ENCODE results near the gene CRTC2. TPM values are rescaled to one million over a fixed set of nuclear protein-coding genes. Genes with fewer than 3 reads are reported as not detected.

CRTC2 gene
- total RNA-seq, 2 experiments from 2014 or later: 107 TPM

GRCh38 chr1:153944827-153945117 is 13.6 kb downstream of the CRTC2 start:
- peak overlapping the region; percentile 99 for H3K27ac Mint-ChIP-seq
- peaks cover 76% of the 10 kb centered on the region for H3K36me3 Mint-ChIP-seq (ENCODE audit: low read depth)
- POLR2A ChIA-PET: interaction anchor here (0.7 to 6.9 kb wide), 27 partner anchors 9 to 413 kb away, joined by 3 to 165 read pairs (median 8); partner anchors contain the start of genes CHTOP, CREB3L4, CRTC2 and GATAD2B
- H3K27me3 Mint-ChIP-seq: no peaks in the 10 kb centered on the region
- peak overlapping the region; percentile 92 for H3K4me3 Mint-ChIP-seq
- peaks cover 40% of the 10 kb centered on the region for H3K4me1 Mint-ChIP-seq
- no peaks in the 10 kb centered on the region for H3K9me3 Mint-ChIP-seq
- no peak for DNase-seq
- CTCF ChIA-PET: interaction anchor here (0.7 to 4.7 kb wide), 12 partner anchors 12 to 212 kb away, joined by 3 to 52 read pairs (median 18); partner anchors contain the start of genes CREB3L4, CRTC2, GATAD2B and JTB

GRCh38 chr1:153944005-153944826 is 14.2 kb downstream of the CRTC2 start:
- CTCF ChIA-PET: interaction anchor here (0.7 to 4.7 kb wide), 11 partner anchors 12 to 347 kb away, joined by 3 to 52 read pairs (median 20); partner anchors contain the start of genes CREB3L4, CRTC2, GATAD2B and RAB13
- peaks cover 40% of the 10 kb centered on the region for H3K4me1 Mint-ChIP-seq
- H3K27me3 Mint-ChIP-seq: no peaks in the 10 kb centered on the region
- DNase-seq: no peak
- H3K9me3 Mint-ChIP-seq: no peaks in the 10 kb centered on the region
- POLR2A ChIA-PET: interaction anchor here (0.7 to 6.9 kb wide), 25 partner anchors 8 to 412 kb away, joined by 3 to 165 read pairs (median 8); partner anchors contain the start of genes CHTOP, CREB3L4, CRTC2 and GATAD2B
- peak overlapping the region; percentile 99 for H3K27ac Mint-ChIP-seq
- H3K36me3 Mint-ChIP-seq (ENCODE audit: low read depth): peaks cover 81% of the 10 kb centered on the region
- H3K4me3 Mint-ChIP-seq: peak overlapping the region; percentile 92

GRCh38 chr1:153942766-153943549 is 15.5 kb downstream of the CRTC2 start:
- no peak overlapping the region for H3K4me3 Mint-ChIP-seq
- ChIA-PET POLR2A (interaction anchor here (3.1 to 6.9 kb wide), 8 partner anchors 13 to 47 kb away, joined by 7 to 165 read pairs (median 63); partner anchors contain the start of genes CREB3L4, CRTC2, GATAD2B and JTB), CTCF (interaction anchor here (4.7 kb wide), 1 partner anchor 14 kb away, joined by 51 read pairs; the partner anchor contains the start of gene CRTC2)
- H3K4me1 Mint-ChIP-seq: peaks cover 40% of the 10 kb centered on the region
- no peaks in the 10 kb centered on the region for H3K27me3 Mint-ChIP-seq
- H3K27ac Mint-ChIP-seq: peak overlapping the region; percentile 66
- no peak for DNase-seq
- H3K9me3 Mint-ChIP-seq: no peaks in the 10 kb centered on the region
- H3K36me3 Mint-ChIP-seq (ENCODE audit: low read depth): peaks cover 76% of the 10 kb centered on the region

- peaks cover 77% of the 10 kb centered on the region for H3K36me3 Mint-ChIP-seq (ENCODE audit: low read depth)
- CTCF ChIA-PET: no interaction called here
- no peak overlapping the region for H3K27ac Mint-ChIP-seq
- POLR2A ChIA-PET: interaction anchor here (3.1 to 4.6 kb wide), 2 partner anchors 19 to 48 kb away, joined by 7 to 31 read pairs; partner anchors contain the start of genes GATAD2B and RPS27
- H3K4me1 Mint-ChIP-seq: peaks cover 40% of the 10 kb centered on the region
- no peak overlapping the region for H3K4me3 Mint-ChIP-seq
- no peak for DNase-seq
- H3K9me3 Mint-ChIP-seq: no peaks in the 10 kb centered on the region
- no peaks in the 10 kb centered on the region for H3K27me3 Mint-ChIP-seq
These were observed 16.3 kb downstream of the CRTC2 start for GRCh38 chr1:153941826-153942725.

GRCh38 chr1:153940756-153941155 is 17.7 kb downstream of the CRTC2 start:
- CTCF ChIA-PET: interaction anchor here (1.2 kb wide), 1 partner anchor 13 kb away, joined by 3 read pairs; no protein-coding TSS in a partner anchor
- no peaks in the 10 kb centered on the region for H3K9me3 Mint-ChIP-seq
- peak overlapping the region; percentile 63 for H3K27ac Mint-ChIP-seq

GRCh38 chr1:153939476-153939875 is 18.9 kb downstream of the CRTC2 start:
- CTCF ChIA-PET: interaction anchor here (1.2 kb wide), 1 partner anchor 11 kb away, joined by 3 read pairs; no protein-coding TSS in a partner anchor
- no peak for DNase-seq
- no peak overlapping the region for H3K27ac Mint-ChIP-seq
- peaks cover 86% of the 10 kb centered on the region for H3K36me3 Mint-ChIP-seq (ENCODE audit: low read depth)
- no peak overlapping the region for H3K4me3 Mint-ChIP-seq
- H3K9me3 Mint-ChIP-seq: no peaks in the 10 kb centered on the region
- POLR2A ChIA-PET: interaction anchor here (0.9 to 4.6 kb wide), 3 partner anchors 10 to 51 kb away, joined by 3 to 31 read pairs (median 7); partner anchors contain the start of genes GATAD2B and RPS27
- no peaks in the 10 kb centered on the region for H3K27me3 Mint-ChIP-seq
- peaks cover 31% of the 10 kb centered on the region for H3K4me1 Mint-ChIP-seq

More at GRCh38 chr1:153940756-153941155, 17.7 kb downstream of the CRTC2 start:
- peaks cover 36% of the 10 kb centered on the region for H3K4me1 Mint-ChIP-seq
- DNase-seq: no peak
- POLR2A ChIA-PET: interaction anchor here (0.8 to 4.6 kb wide), 3 partner anchors 8 to 50 kb away, joined by 4 to 31 read pairs (median 7); partner anchors contain the start of genes GATAD2B and RPS27
- no peak overlapping the region for H3K4me3 Mint-ChIP-seq
- no peaks in the 10 kb centered on the region for H3K27me3 Mint-ChIP-seq
- H3K36me3 Mint-ChIP-seq (ENCODE audit: low read depth): peaks cover 84% of the 10 kb centered on the region

- Mint-ChIP-seq H3K36me3 (ENCODE audit: low read depth) (peaks cover 86% of the 10 kb centered on the region), H3K9me3 (no peaks in the 10 kb centered on the region), H3K4me1 (peaks cover 27% of the 10 kb centered on the region), H3K27me3 (no peaks in the 10 kb centered on the region), H3K4me3 (no peak overlapping the region), H3K27ac (no peak overlapping the region)
- ChIA-PET POLR2A (interaction anchor here (0.9 to 4.6 kb wide), 2 partner anchors 9 to 16 kb away, joined by 3 to 31 read pairs; partner anchors contain the start of gene GATAD2B), CTCF (interaction anchor here (0.7 kb wide), 1 partner anchor 80 kb away, joined by 3 read pairs; no protein-coding TSS in a partner anchor)
- DNase-seq: no peak
These were observed 19.4 kb downstream of the CRTC2 start for GRCh38 chr1:153938996-153939395.

- ChIA-PET POLR2A (interaction anchor here (1.1 kb wide), 1 partner anchor 9 kb away, joined by 4 read pairs; the partner anchor contains the start of gene DENND4B), CTCF (no interaction called here)
- Mint-ChIP-seq H3K27ac (no peak overlapping the region), H3K27me3 (no peaks in the 10 kb centered on the region), H3K9me3 (no peaks in the 10 kb centered on the region), H3K4me3 (no peak overlapping the region), H3K36me3 (ENCODE audit: low read depth) (peaks cover 83% of the 10 kb centered on the region), H3K4me1 (peaks cover 12% of the 10 kb centered on the region)
- no peak for DNase-seq
These were observed 21.1 kb downstream of the CRTC2 start for GRCh38 chr1:153937331-153937730.

- peaks cover 81% of the 10 kb centered on the region for H3K36me3 Mint-ChIP-seq (ENCODE audit: low read depth)
- ChIA-PET POLR2A (interaction anchor here (1.1 to 1.4 kb wide), 2 partner anchors 8 to 10 kb away, joined by 3 to 4 read pairs; partner anchors contain the start of gene DENND4B), CTCF (no interaction called here)
These were observed 22.2 kb downstream of the CRTC2 start for GRCh38 chr1:153936011-153936802.

GRCh38 chr1:153934746-153935145 is 23.7 kb downstream of the CRTC2 start:
- Mint-ChIP-seq H3K36me3 (ENCODE audit: low read depth) (peaks cover 79% of the 10 kb centered on the region), H3K27me3 (no peaks in the 10 kb centered on the region), H3K4me3 (no peak overlapping the region), H3K4me1 (no peaks in the 10 kb centered on the region), H3K9me3 (no peaks in the 10 kb centered on the region), H3K27ac (no peak overlapping the region)
- POLR2A ChIA-PET: interaction anchor here (0.8 to 1.6 kb wide), 4 partner anchors 10 to 24 kb away, joined by 3 to 7 read pairs (median 4); no protein-coding TSS in a partner anchor
- no peak for DNase-seq
- CTCF ChIA-PET: no interaction called here

More at GRCh38 chr1:153936011-153936802, 22.2 kb downstream of the CRTC2 start:
- Mint-ChIP-seq H3K4me1 (peaks cover 6% of the 10 kb centered on the region), H3K9me3 (no peaks in the 10 kb centered on the region), H3K27ac (no peak overlapping the region), H3K27me3 (no peaks in the 10 kb centered on the region), H3K4me3 (no peak overlapping the region)
- no peak for DNase-seq

GRCh38 chr1:153933955-153934354 is 24.5 kb downstream of the CRTC2 start:
- Mint-ChIP-seq H3K4me3 (no peak overlapping the region), H3K27ac (no peak overlapping the region), H3K4me1 (peaks cover under 1% of the 10 kb centered on the region), H3K36me3 (ENCODE audit: low read depth) (peaks cover 74% of the 10 kb centered on the region), H3K9me3 (no peaks in the 10 kb centered on the region), H3K27me3 (no peaks in the 10 kb centered on the region)
- POLR2A ChIA-PET: interaction anchor here (0.6 to 1.6 kb wide), 5 partner anchors 10 to 32 kb away, joined by 3 to 7 read pairs (median 4); no protein-coding TSS in a partner anchor
- no peak for DNase-seq
- CTCF ChIA-PET: no interaction called here
